Activated CD8-positive, alpha-beta T cell treated with anti-CD3 and anti-CD28 coated beads for 36 hours (primary cell): ENCODE data around the gene PTGS1. TPM values are rescaled to one million over a fixed set of nuclear protein-coding genes. Genes with fewer than 3 reads are reported as not detected.

Source experiments
- ATAC-seq: fragments of 200-7000 bp; cut with Tn5 transposase; one replicate; pipeline ENCODE4 v1.10.0; 2021; ENCODE audit warnings: mild to moderate bottlenecking, moderate library complexity
- CTCF ChIA-PET: fragments of 350-600 bp; sonication (Branson Sonifier 250); formaldehyde crosslinking; loops from one replicate; lab custom pipeline; 2021; ENCODE audit warnings: antibody characterized with exemption; lab: Charles Lee
- POLR2A ChIA-PET: fragments of 350-600 bp; sonication (Branson Sonifier 250); formaldehyde crosslinking; loops from one replicate; lab custom pipeline; 2021; ENCODE audit warnings: antibody characterized with exemption; lab: Charles Lee
- DNase-seq: peaks from one replicate; pipeline ENCODE4 v3.0.0-alpha.2; 2020
- H3K27ac Mint-ChIP-seq: one replicate; pipeline ENCODE4 v1.8.0; 2021; ENCODE audit warnings: mild to moderate bottlenecking, mixed read lengths
- H3K27me3 Mint-ChIP-seq: one replicate; pipeline ENCODE4 v1.8.0; 2021; ENCODE audit warnings: mixed read lengths
- H3K36me3 Mint-ChIP-seq: one replicate; pipeline ENCODE4 v1.8.0; 2021; ENCODE audit warnings: low read depth, mixed read lengths
- H3K4me1 Mint-ChIP-seq: one replicate; pipeline ENCODE4 v1.8.0; 2021; ENCODE audit warnings: low read depth, mixed read lengths
- H3K4me3 Mint-ChIP-seq: one replicate; pipeline ENCODE4 v1.8.0; 2021; ENCODE audit warnings: mild to moderate bottlenecking, moderate library complexity, mixed read lengths
- H3K9me3 Mint-ChIP-seq: one replicate; pipeline ENCODE4 v1.8.0; 2021; ENCODE audit warnings: mixed read lengths
- intact Hi-C: fragments of 100-400 bp; cut with micrococcal nuclease; formaldehyde crosslinking; loops from one replicate; pipeline ENCODE4 v1.10.0; 2022
- total RNA-seq, 2 experiments: library from RNA; stranded (reverse); gene quantifications; one replicate each; pipeline ENCODE4 v1.2.3, GENCODE V29; 2021
- TF ChIP-seq, protein P1 (sequence below): fragments of 200-600 bp; IDR thresholded peaks from one replicate; pipeline ENCODE4 v1.8.0; 2022; ENCODE audit warnings: antibody characterized with exemption, mild to moderate bottlenecking

The PTGS1 gene
- total RNA-seq, 2 experiments from 2014 or later: 0.23 TPM; not detected in 1

GRCh38 chr9:122382901-122383850 lies 12.4 kb downstream of the PTGS1 start:
- peaks cover 4% of the 10 kb centered on the region for H3K27me3 Mint-ChIP-seq
- ChIA-PET CTCF (no interaction called here), POLR2A (no interaction called here)
- intact Hi-C loops: no loop called here
- peaks cover 10% of the 10 kb centered on the region for H3K9me3 Mint-ChIP-seq
- H3K4me1 Mint-ChIP-seq: peaks cover 11% of the 10 kb centered on the region
- ATAC-seq: no peak
- H3K27ac Mint-ChIP-seq: peak overlapping the region; percentile 44
- no peak overlapping the region for H3K4me3 Mint-ChIP-seq
- no peak for DNase-seq
- H3K36me3 Mint-ChIP-seq: no peaks in the 10 kb centered on the region
- TF ChIP-seq, protein P1, sequence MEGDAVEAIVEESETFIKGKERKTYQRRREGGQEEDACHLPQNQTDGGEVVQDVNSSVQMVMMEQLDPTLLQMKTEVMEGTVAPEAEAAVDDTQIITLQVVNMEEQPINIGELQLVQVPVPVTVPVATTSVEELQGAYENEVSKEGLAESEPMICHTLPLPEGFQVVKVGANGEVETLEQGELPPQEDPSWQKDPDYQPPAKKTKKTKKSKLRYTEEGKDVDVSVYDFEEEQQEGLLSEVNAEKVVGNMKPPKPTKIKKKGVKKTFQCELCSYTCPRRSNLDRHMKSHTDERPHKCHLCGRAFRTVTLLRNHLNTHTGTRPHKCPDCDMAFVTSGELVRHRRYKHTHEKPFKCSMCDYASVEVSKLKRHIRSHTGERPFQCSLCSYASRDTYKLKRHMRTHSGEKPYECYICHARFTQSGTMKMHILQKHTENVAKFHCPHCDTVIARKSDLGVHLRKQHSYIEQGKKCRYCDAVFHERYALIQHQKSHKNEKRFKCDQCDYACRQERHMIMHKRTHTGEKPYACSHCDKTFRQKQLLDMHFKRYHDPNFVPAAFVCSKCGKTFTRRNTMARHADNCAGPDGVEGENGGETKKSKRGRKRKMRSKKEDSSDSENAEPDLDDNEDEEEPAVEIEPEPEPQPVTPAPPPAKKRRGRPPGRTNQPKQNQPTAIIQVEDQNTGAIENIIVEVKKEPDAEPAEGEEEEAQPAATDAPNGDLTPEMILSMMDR: no peak

- DNase-seq (peak; percentile 20), ATAC-seq (peak; percentile 65)
- H3K27me3 Mint-ChIP-seq: peaks cover 3% of the 10 kb centered on the region
- TF ChIP-seq, protein P1: no peak
- CTCF ChIA-PET: no interaction called here
- peaks cover 11% of the 10 kb centered on the region for H3K4me1 Mint-ChIP-seq
- POLR2A ChIA-PET: no interaction called here
- intact Hi-C loops: no loop called here
- H3K4me3 Mint-ChIP-seq: no peak overlapping the region
- H3K27ac Mint-ChIP-seq: no peak overlapping the region
- H3K36me3 Mint-ChIP-seq: no peaks in the 10 kb centered on the region
- H3K9me3 Mint-ChIP-seq: peaks cover 10% of the 10 kb centered on the region
These were observed 13.2 kb downstream of the PTGS1 start for GRCh38 chr9:122383992-122384461.

DNA sequence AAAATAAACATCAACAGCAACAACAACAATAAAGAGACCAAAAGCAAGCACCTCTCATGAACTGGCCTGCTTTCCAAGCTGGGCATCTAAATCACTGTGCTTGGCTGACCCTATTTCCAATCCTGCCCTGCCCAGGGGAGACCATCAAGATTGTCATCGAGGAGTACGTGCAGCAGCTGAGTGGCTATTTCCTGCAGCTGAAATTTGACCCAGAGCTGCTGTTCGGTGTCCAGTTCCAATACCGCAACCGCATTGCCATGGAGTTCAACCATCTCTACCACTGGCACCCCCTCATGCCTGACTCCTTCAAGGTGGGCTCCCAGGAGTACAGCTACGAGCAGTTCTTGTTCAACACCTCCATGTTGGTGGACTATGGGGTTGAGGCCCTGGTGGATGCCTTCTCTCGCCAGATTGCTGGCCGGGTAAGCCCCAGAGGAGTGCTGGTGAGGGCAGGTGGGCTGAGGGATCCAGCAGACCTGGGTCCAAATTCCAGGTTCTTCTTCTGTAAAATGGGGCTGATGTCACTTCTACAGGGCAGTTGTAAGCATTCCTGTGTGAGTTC lies 15.6 kb downstream of the PTGS1 start:
- intact Hi-C loops: no loop called here
- Mint-ChIP-seq H3K4me1 (peaks cover 14% of the 10 kb centered on the region), H3K4me3 (no peak overlapping the region), H3K36me3 (no peaks in the 10 kb centered on the region), H3K27ac (no peak overlapping the region), H3K27me3 (peaks cover 13% of the 10 kb centered on the region), H3K9me3 (no peaks in the 10 kb centered on the region)
- ATAC-seq: no peak
- DNase-seq: no peak
- TF ChIP-seq, protein P1: no peak
- CTCF ChIA-PET: interaction anchor here (1.4 kb wide), 1 partner anchor 112 kb away, joined by 5 read pairs; no protein-coding TSS in a partner anchor
- POLR2A ChIA-PET: no interaction called here

DNA sequence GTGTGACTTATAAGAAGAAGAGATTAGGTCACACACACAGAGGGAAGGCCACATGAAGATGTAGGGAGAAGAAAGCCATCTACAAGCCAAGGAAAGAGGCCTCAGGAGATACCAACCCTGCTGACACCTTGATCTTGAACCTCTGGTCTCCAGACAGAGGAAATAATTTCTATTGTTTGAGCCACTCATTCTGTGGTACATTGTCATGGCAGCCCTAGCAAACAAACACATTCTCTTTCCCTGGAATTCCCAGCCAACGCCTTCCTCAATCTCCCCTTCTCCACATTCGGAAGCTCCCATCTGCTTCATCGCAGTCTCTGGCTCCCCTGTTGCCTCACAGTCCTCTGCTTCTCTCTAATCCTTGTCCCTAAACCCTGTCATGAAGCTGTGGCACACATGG lies 16.7 kb downstream of the PTGS1 start:
- H3K4me1 Mint-ChIP-seq: peaks cover 14% of the 10 kb centered on the region
- H3K27me3 Mint-ChIP-seq: peaks cover 13% of the 10 kb centered on the region
- ATAC-seq (no peak), DNase-seq (no peak)
- TF ChIP-seq, protein P1: no peak
- no peaks in the 10 kb centered on the region for H3K36me3 Mint-ChIP-seq
- intact Hi-C loops: no loop called here
- no peaks in the 10 kb centered on the region for H3K9me3 Mint-ChIP-seq
- ChIA-PET CTCF (no interaction called here), POLR2A (no interaction called here)
- H3K27ac Mint-ChIP-seq: no peak overlapping the region
- H3K4me3 Mint-ChIP-seq: no peak overlapping the region

DNA sequence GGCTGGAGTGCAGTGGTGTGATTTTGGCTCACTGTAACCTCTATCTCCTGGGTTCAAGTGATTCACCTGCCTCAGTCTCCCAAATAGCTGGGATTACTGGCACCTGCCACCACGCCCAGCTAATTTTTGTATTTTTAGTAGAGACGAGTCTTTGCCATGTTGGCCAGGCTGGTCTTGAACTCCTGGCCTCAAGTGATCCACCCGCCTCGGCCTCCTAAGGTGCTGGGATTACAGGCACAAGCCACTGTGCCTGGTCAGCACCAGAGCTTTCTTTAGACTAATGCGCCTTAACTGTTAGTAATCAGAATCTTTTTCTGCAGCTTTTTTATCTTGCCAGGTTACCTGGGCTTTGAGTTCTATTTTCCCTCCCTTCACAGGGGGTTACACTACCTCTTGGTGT lies 18.4 kb downstream of the PTGS1 start:
- TF ChIP-seq, protein P1: no peak
- H3K36me3 Mint-ChIP-seq: no peaks in the 10 kb centered on the region
- peaks cover 11% of the 10 kb centered on the region for H3K27me3 Mint-ChIP-seq
- H3K4me3 Mint-ChIP-seq: no peak overlapping the region
- peaks cover 6% of the 10 kb centered on the region for H3K4me1 Mint-ChIP-seq
- CTCF ChIA-PET: interaction anchor here (0.8 kb wide), 1 partner anchor 12 kb away, joined by 3 read pairs; no protein-coding TSS in a partner anchor
- no peak overlapping the region for H3K27ac Mint-ChIP-seq
- ATAC-seq: no peak
- intact Hi-C loops: no loop called here
- no peaks in the 10 kb centered on the region for H3K9me3 Mint-ChIP-seq
- POLR2A ChIA-PET: no interaction called here
- no peak for DNase-seq
